ENCODE measurements around the gene DDX60.
"Not testable (repeated sequence)": the region's sequence is repeated elsewhere in the genome, so short reads cannot be mapped to it uniquely, and the experiment has no call there.

DDX60 gene

GRCh38 chr4:168220893-168221292, 97.7 kb downstream of the DDX60 start:
- no peak for DNase-seq (ENCODE audit: low spot score)
- no peak for TF ChIP-seq CTCF (IDR thresholded peaks at IDR 0.05; ENCODE audit: extremely low read depth, insufficient read depth, missing control alignments)
- in situ Hi-C loops (cut with MboI; ENCODE audit: low pct_unique_long_range_greater_than_20kb, low sequenced_read_pairs, unreplicated experiment) = no loop called here

GRCh38 chr4:168218645-168219044, 99.9 kb downstream of the DDX60 start:
- in situ Hi-C loops (cut with MboI; ENCODE audit: low pct_unique_long_range_greater_than_20kb, low sequenced_read_pairs, unreplicated experiment) = no loop called here
- no peak for DNase-seq (ENCODE audit: low spot score)
- TF ChIP-seq CTCF (IDR thresholded peaks at IDR 0.05; ENCODE audit: extremely low read depth, insufficient read depth, missing control alignments) = no peak

GRCh38 chr4:168213511-168213910, 105.0 kb downstream of the DDX60 start:
- DNase-seq (ENCODE audit: low spot score); in situ Hi-C loops (cut with MboI; ENCODE audit: low pct_unique_long_range_greater_than_20kb, low sequenced_read_pairs, unreplicated experiment): not testable (repeated sequence)

- no peak for TF ChIP-seq CTCF (IDR thresholded peaks at IDR 0.05; ENCODE audit: extremely low read depth, insufficient read depth, missing control alignments)
- DNase-seq (ENCODE audit: low spot score) = no peak
- in situ Hi-C loops (cut with MboI; ENCODE audit: low pct_unique_long_range_greater_than_20kb, low sequenced_read_pairs, unreplicated experiment) = no loop called here
Observed at GRCh38 chr4:168212656-168213055, 105.9 kb downstream of the DDX60 start.

- in situ Hi-C loops (cut with MboI; ENCODE audit: low pct_unique_long_range_greater_than_20kb, low sequenced_read_pairs, unreplicated experiment) = no loop called here
Observed at GRCh38 chr4:168208957-168209614, 109.5 kb downstream of the DDX60 start.

GRCh38 chr4:168203233-168203911, 115.2 kb downstream of the DDX60 start:
- DNase-seq (ENCODE audit: low spot score) = no peak
- TF ChIP-seq CTCF (IDR thresholded peaks at IDR 0.05; ENCODE audit: extremely low read depth, insufficient read depth, missing control alignments) = no peak
- in situ Hi-C loops (cut with MboI; ENCODE audit: low pct_unique_long_range_greater_than_20kb, low sequenced_read_pairs, unreplicated experiment) = no loop called here

More at GRCh38 chr4:168208957-168209614, 109.5 kb downstream of the DDX60 start:
- no peak for TF ChIP-seq CTCF (IDR thresholded peaks at IDR 0.05; ENCODE audit: extremely low read depth, insufficient read depth, missing control alignments)
- DNase-seq (ENCODE audit: low spot score) = no peak

- in situ Hi-C loops (cut with MboI; ENCODE audit: low pct_unique_long_range_greater_than_20kb, low sequenced_read_pairs, unreplicated experiment) = no loop called here
- TF ChIP-seq CTCF (IDR thresholded peaks at IDR 0.05; ENCODE audit: extremely low read depth, insufficient read depth, missing control alignments) = no peak
- DNase-seq (ENCODE audit: low spot score) = no peak
Observed at GRCh38 chr4:168200685-168201084, 117.9 kb downstream of the DDX60 start.

Measured in GM13977 (cell line).